Measurements from ENCODE around the gene TOM1.

- TF ChIP-seq CTCF (IDR thresholded peaks at IDR 0.05; ENCODE audit: insufficient read depth, low read depth, low read length), result no peak
- TF ChIP-seq EZH2 (IDR thresholded peaks at IDR 0.05; ENCODE audit: insufficient read depth, low read length), result no peak
These were observed 50.2 kb downstream of the TOM1 start for GRCh38 chr22:35349704-35350538.
